ENCODE measurements around the gene CAPZA2.

The CAPZA2 gene

GRCh38 chr7:116952635-116953371 lies 90.4 kb downstream of the CAPZA2 start (continued):
- TF ChIP-seq ZNF785 (tag by site-specific recombination; IDR thresholded peaks at IDR 0.05) (no peak), EGR2 (tag by site-specific recombination; IDR thresholded peaks at IDR 0.05; ENCODE audit: low read depth) (no peak), SP7 (tag by site-specific recombination; IDR thresholded peaks at IDR 0.05) (peak; percentile 47; the same call in 1 of the 2 replicates), ZNF76 (tag by site-specific recombination; IDR thresholded peaks at IDR 0.05; ENCODE audit: borderline replicate concordance, low read depth) (peak; percentile 23; the same call in 1 of the 2 replicates), SCRT1 (tag by site-specific recombination; IDR thresholded peaks at IDR 0.05; ENCODE audit: borderline replicate concordance) (peak; percentile 32; the same call in 1 of the 2 replicates), ZNF561 (tag by site-specific recombination; IDR thresholded peaks at IDR 0.05; ENCODE audit: borderline replicate concordance) (peak; percentile 65; the same call in 1 of the 2 replicates), ZNF221 (tag by site-specific recombination; IDR thresholded peaks at IDR 0.05; ENCODE audit: borderline replicate concordance) (no peak), PBX3 (CRISPR knock-in tag; IDR thresholded peaks at IDR 0.05) (no peak), ZSCAN30 (tag by site-specific recombination; IDR thresholded peaks at IDR 0.05) (no peak), ZNF600 (tag by site-specific recombination; IDR thresholded peaks at IDR 0.05) (peak; percentile 27; the same call in 1 of the 2 replicates), ZNF610 (tag by site-specific recombination; IDR thresholded peaks at IDR 0.05; ENCODE audit: borderline replicate concordance) (no peak), ZNF211 (tag by site-specific recombination; IDR thresholded peaks at IDR 0.05; ENCODE audit: low read depth) (no peak), ZNF394 (tag by site-specific recombination; IDR thresholded peaks at IDR 0.05; ENCODE audit: borderline replicate concordance) (0 out of 2 replicates have a peak, but pooled peaks have one; percentile 22), WT1 (tag by site-specific recombination; IDR thresholded peaks at IDR 0.05) (peak; percentile 59), ZNF658 (tag by site-specific recombination; IDR thresholded peaks at IDR 0.05) (no peak), ZXDB (tag by site-specific recombination; IDR thresholded peaks at IDR 0.05) (peak; percentile 50), ZNF366 (tag by site-specific recombination; conservative IDR thresholded peaks at IDR 0.05) (peak; percentile 72), ZNF664 (tag by site-specific recombination; IDR thresholded peaks at IDR 0.05) (peak; percentile 91), RBAK (tag by site-specific recombination; IDR thresholded peaks at IDR 0.05) (no peak), ZBTB11 (tag by site-specific recombination; conservative IDR thresholded peaks at IDR 0.05; ENCODE audit: low read depth) (peak; percentile 95), ZNF449 (tag by site-specific recombination; IDR thresholded peaks at IDR 0.05) (no peak), SALL2 (tag by site-specific recombination; IDR thresholded peaks at IDR 0.05; ENCODE audit: borderline replicate concordance) (no peak), ZNF311 (tag by site-specific recombination; IDR thresholded peaks at IDR 0.05; ENCODE audit: borderline replicate concordance) (no peak), KLF17 (tag by site-specific recombination; IDR thresholded peaks at IDR 0.05) (no peak; the same call in 1 of the 2 replicates), ZNF692 (tag by site-specific recombination; IDR thresholded peaks at IDR 0.05) (peak; percentile 17), ZNF548 (tag by site-specific recombination; IDR thresholded peaks at IDR 0.05) (no peak), ZSCAN16 (tag by site-specific recombination; IDR thresholded peaks at IDR 0.05) (no peak), ZBTB6 (tag by site-specific recombination; IDR thresholded peaks at IDR 0.05) (no peak), ZNF501 (tag by site-specific recombination; IDR thresholded peaks at IDR 0.05) (peak; percentile 69; the same call in 1 of the 2 replicates)

Measured in HEK293 (cell line).